Measurements from ENCODE around the gene LLCFC1.

Gene LLCFC1

GRCh38 chr7:142913566-142913965, 25.7 kb upstream of the LLCFC1 start:
- Histone ChIP-seq H3K27me3 (no peaks in the 10 kb centered on the region), H3K4me3 (ENCODE audit: low read depth, low read length) (no peak overlapping the region), H3K36me3 (no peaks in the 10 kb centered on the region), H3K9me3 (no peaks in the 10 kb centered on the region; the same call in 1 of the 2 replicates), H3K4me1 (no peaks in the 10 kb centered on the region)
- DNase-seq, result no peak
- no peak for TF ChIP-seq CTCF (IDR thresholded peaks at IDR 0.05; ENCODE audit: low read depth, low read length)

GRCh38 chr7:142914121-142914520, 25.2 kb upstream of the LLCFC1 start:
- H3K4me1 ChIP-seq, result no peaks in the 10 kb centered on the region
- no peak overlapping the region for H3K4me3 ChIP-seq (ENCODE audit: low read depth, low read length)
- no peaks in the 10 kb centered on the region for H3K27me3 ChIP-seq
- H3K9me3 ChIP-seq, result no peaks in the 10 kb centered on the region
- no peak for DNase-seq
- no peaks in the 10 kb centered on the region for H3K36me3 ChIP-seq
- no peak for TF ChIP-seq CTCF (IDR thresholded peaks at IDR 0.05; ENCODE audit: low read depth, low read length)

GRCh38 chr7:142915315-142915714, 24.0 kb upstream of the LLCFC1 start:
- no peak for DNase-seq
- Histone ChIP-seq H3K4me3 (ENCODE audit: low read depth, low read length) (no peak overlapping the region), H3K9me3 (no peaks in the 10 kb centered on the region), H3K4me1 (no peaks in the 10 kb centered on the region), H3K27me3 (no peaks in the 10 kb centered on the region), H3K36me3 (no peaks in the 10 kb centered on the region)
- no peak for TF ChIP-seq CTCF (IDR thresholded peaks at IDR 0.05; ENCODE audit: low read depth, low read length)

- DNase-seq, result no peak
- no peak for TF ChIP-seq CTCF (IDR thresholded peaks at IDR 0.05; ENCODE audit: low read depth, low read length)
Observed at GRCh38 chr7:142916508-142916907, 22.8 kb upstream of the LLCFC1 start.

GRCh38 chr7:142917447-142917846, 21.8 kb upstream of the LLCFC1 start:
- TF ChIP-seq CTCF (IDR thresholded peaks at IDR 0.05; ENCODE audit: low read depth, low read length), result no peak
- H3K36me3 ChIP-seq, result no peaks in the 10 kb centered on the region
- H3K4me3 ChIP-seq (ENCODE audit: low read depth, low read length), result no peak overlapping the region
- DNase-seq, result no peak
- no peaks in the 10 kb centered on the region for H3K4me1 ChIP-seq
- no peaks in the 10 kb centered on the region for H3K27me3 ChIP-seq
- H3K9me3 ChIP-seq, result no peaks in the 10 kb centered on the region

More at GRCh38 chr7:142916508-142916907, 22.8 kb upstream of the LLCFC1 start:
- Histone ChIP-seq H3K9me3 (no peaks in the 10 kb centered on the region), H3K27me3 (no peaks in the 10 kb centered on the region), H3K4me3 (ENCODE audit: low read depth, low read length) (no peak overlapping the region), H3K36me3 (no peaks in the 10 kb centered on the region), H3K4me1 (no peaks in the 10 kb centered on the region)

GRCh38 chr7:142918901-142919300, 20.4 kb upstream of the LLCFC1 start:
- Histone ChIP-seq H3K36me3 (no peaks in the 10 kb centered on the region), H3K4me3 (ENCODE audit: low read depth, low read length) (no peak overlapping the region), H3K27me3 (no peaks in the 10 kb centered on the region), H3K9me3 (no peaks in the 10 kb centered on the region), H3K4me1 (no peaks in the 10 kb centered on the region)
- DNase-seq, result no peak
- no peak for TF ChIP-seq CTCF (IDR thresholded peaks at IDR 0.05; ENCODE audit: low read depth, low read length)

Measured in BE2C (cell line).